Hippocampal formation (tissue), 2 donors: ENCODE results near the gene SLC44A1.
A peak's percentile ranks its signal among the peaks of the same experiment; 100 is the strongest.
"Not testable (repeated sequence)": the region's sequence is repeated elsewhere in the genome, so short reads cannot be mapped to it uniquely, and the experiment has no call there.

Source experiments
- DNase-seq, 2 donors: peaks; one replicate each; lab custom pipeline; 2025; lab: John Stamatoyannopoulos, UW

The SLC44A1 gene

DNA sequence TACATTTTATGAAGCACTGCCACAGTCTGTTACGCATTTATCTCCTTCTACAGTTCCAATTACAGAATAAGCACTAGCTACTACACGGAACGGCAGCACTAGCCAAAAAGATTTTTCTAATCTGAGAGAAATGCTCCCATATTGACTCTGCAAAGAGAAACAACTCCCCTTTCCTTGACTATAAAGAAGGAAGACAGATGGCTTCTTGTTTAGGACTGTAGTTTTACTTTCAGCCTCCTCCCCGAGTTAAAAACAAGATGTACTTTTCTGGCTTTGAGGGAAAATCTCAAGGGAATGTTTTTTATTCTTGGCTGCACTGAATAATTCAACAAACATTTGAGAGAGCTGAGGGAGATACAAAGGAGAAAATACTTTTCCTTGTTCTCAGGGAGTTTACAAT, 1.9 kb upstream of the SLC44A1 start:
- peak in 1 of 2 donors; percentile 50 for DNase-seq

GRCh38 chr9:105243015-105243686, 1.3 kb upstream of the SLC44A1 start:
- no peak for DNase-seq

- no peak for DNase-seq
Observed at GRCh38 chr9:105244734-105245028, 230 bp downstream of the SLC44A1 start.

GRCh38 chr9:105245029-105245890, 809 bp downstream of the SLC44A1 start:
- peak; percentile 48 to 61 for DNase-seq

DNA sequence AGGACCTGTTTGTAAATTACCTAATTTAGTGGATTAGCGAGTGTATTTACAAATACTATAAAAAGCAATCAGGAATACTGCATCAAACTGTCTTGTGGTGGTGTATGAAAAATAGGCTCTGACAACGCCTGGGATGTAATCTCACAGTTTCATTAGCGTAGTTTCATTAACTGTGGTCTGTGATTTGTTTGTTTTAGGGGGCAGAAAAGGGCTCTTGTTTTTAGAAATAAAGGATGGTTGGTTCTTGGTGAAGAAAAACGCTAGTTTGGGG, 1.4 kb downstream of the SLC44A1 start:
- no peak for DNase-seq

GRCh38 chr9:105246656-105247173, 2.3 kb downstream of the SLC44A1 start:
- no peak for DNase-seq

DNA sequence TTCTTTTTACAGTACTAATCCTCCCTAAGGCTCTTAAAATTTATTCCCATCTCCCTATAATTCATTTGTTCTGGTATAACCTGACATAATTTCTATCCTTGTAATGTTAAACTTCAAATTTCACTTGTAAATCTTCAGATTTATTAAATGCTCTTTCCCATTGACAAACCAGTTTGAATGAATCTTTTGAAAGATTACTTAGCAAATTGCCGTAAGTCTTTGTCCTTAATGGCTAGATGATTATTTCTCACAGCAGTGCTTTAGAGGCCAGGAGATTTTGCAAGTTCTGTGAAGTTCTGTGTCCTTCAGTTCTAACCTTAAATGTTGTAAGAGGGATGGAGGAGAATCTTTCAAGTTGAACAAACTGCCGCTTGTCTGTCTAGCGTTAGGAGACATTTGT, 4.2 kb downstream of the SLC44A1 start:
- DNase-seq, result no peak

- no peak for DNase-seq
Observed at GRCh38 chr9:105251133-105251532, 6.7 kb downstream of the SLC44A1 start.

GRCh38 chr9:105251733-105252404, 7.4 kb downstream of the SLC44A1 start:
- DNase-seq, result no peak

GRCh38 chr9:105252405-105252756, 7.9 kb downstream of the SLC44A1 start:
- no peak for DNase-seq

GRCh38 chr9:105254226-105254625, 9.8 kb downstream of the SLC44A1 start:
- DNase-seq, result no peak

- no peak for DNase-seq
Observed at GRCh38 chr9:105255421-105255820, 11.0 kb downstream of the SLC44A1 start.

DNA sequence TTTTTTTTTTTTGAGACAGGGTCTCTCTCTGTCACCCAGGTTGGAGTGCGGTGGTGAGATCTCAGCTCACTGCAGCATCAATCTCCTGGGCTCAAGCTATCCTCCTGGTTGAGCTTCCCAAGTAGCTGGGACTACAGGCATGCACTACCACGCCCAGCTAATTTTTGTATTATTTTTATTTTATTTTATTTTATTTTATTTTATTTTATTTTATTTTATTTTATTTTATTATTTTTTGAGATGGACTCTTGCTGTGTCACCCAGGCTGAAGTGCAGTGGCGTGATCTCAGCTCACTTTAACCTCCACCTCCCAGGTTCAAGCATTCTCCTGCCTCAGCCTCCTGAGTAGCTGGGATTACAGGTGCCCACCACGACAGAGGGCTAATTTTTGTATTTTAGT, 12.1 kb downstream of the SLC44A1 start:
- DNase-seq, result not testable (repeated sequence)

DNA sequence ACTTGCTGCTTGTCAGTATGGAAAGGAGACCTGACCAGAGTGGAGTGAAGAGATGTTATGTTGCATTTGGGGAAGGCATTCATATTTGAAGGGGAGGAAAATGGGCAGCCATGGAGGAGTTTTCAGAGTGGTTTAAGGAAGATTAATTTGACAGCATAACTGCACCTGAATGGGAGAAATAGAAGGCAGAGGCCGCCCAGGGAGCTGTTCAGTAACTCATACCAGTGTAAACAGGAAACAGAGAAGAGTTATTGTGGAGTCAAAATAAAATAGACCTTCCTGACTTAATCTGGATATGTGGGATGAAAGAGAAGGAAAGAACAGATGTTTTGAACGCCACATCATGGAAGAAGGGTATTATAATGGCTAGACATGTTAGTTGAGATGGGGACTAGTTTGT, 13.4 kb downstream of the SLC44A1 start:
- no peak for DNase-seq

DNA sequence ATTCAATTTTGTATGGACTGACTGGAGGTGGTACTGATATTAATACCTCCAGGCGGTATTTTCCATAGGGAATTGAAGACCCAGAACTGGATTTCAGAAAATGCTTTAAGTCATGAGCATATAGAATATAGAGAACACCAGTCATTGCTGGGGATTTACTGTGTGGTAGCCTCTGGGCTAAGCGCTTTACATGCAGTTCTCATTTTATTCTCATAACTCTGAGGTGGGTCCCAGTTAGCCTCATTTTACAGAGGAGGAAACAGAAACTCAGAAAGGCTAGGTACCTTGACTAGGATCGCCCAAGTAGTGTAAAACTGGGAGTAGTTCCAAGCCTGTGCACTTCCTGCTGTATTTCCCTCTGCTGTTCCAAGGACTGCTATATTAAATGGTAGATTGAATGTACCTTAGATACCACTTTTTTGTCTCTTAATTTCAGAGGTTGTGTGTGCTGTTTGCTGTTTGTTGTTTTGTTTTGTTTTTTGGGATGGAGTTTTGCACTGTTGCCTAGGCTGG, 13.8 kb downstream of the SLC44A1 start:
- DNase-seq, result no peak

DNA sequence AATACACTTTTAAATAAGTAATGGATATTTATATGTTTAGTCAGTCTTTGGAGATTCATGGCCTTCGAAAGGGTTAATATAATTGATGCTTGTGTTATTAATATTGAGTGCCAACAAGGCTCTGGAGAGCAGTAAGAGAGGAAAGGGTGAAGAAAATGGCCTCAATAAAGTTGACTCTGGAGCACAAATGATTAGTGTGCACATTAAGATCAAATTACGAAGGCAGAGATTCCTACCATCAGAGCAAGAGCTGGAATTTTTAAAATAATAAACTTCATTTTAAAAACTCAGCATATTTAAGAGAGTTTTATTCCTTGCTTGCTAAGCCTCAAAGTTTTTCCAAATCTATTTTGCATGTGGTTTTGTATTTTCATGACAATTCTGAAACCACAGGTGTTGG, 14.8 kb downstream of the SLC44A1 start:
- no peak for DNase-seq

DNA sequence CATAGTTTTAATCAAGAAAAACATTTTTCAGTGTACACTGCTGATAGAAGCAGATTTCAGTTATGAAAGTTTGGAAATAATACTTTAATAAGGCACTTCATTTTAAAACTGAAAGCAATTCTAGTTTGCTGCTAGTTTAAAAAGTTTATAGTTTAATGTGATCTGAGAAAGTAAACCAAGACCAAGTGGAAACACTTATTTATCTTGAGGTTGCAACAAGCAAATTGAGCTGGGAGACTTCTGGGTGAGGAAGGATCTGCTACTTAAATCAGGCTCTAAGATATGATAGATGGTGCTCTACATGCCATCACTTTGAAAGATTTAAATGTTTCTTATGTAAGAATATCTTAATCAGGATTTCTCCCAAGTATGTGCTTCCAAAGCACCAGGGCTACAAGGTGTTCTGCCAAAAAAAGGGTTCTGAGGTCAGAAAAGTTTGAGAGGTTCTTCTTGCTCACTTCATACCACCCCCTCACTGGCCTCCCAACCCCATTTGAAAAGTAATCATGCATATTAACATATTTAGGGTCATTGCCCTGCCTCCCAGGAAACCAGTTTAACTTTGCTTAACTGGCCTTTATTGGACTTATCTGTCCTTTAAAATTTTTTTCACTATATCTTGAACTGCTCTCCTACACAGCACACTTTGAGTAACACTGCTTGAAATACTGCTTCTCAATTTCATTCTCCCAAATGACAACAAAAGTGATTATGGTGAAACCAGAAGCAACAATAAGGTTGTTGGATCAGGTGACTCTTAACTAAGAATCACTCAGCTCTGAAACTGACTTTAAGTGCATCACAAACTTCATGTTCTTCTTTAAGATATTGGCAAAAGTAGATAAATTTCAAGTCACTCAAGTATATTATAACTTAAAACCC, 15.5 kb downstream of the SLC44A1 start:
- DNase-seq, result no peak

GRCh38 chr9:105262497-105262896, 18.0 kb downstream of the SLC44A1 start:
- DNase-seq, result no peak

GRCh38 chr9:105264380-105264779, 19.9 kb downstream of the SLC44A1 start:
- no peak for DNase-seq

DNA sequence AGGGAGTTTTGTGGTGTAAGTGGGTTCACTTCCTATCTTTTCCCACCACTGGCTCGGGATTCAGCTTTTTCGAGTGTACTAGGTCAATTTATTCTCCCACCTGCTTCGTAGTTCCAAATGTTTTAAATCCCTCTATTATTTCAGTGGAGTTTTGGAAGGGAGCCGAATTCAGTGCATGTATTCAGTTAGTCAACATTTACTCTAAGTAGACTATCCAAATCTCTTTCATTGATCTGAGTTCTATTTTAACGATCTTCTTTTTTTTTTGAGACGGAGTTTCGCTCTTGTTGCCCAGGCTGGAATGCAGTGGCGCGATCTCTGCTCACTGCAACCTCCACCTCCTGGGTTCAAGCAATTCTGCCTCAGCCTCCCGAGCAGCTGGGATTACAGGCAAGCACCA, 23.8 kb downstream of the SLC44A1 start:
- DNase-seq, result not testable (repeated sequence)

DNA sequence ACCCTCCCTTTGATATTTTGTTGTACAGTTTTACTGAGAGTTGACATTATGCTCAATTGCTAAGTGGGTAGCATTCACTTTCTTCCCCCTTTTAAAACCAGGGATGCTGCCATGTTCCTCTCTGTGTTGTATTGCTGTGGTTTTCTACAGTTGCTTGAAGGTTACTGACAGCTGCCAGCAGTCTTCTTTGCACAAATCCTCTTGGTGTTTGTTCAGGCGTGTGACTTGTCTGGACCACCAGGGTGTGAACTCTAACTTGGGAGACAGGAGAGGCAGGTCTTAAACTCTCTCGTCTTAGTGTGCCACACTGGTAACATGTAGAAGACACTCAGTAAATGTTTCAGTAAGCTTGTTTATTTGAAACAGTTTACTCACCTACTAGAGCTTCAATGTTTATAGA, 25.1 kb downstream of the SLC44A1 start:
- DNase-seq, result no peak

- no peak for DNase-seq
Observed at GRCh38 chr9:105270711-105271110, 26.3 kb downstream of the SLC44A1 start.
